A549 (cell line): ENCODE results near the gene IGLL1.

ENCODE experiments used
- HDAC2 ChIP-seq: fragments of 200-600 bp; sonication (generic); IDR thresholded peaks from 2 replicates; pipeline ENCODE4 v1.6.1; 2016
- MYC ChIP-seq: IDR thresholded peaks from 2 replicates; pipeline ENCODE4 v1.6.1; 2012; ENCODE audit warnings: mild to moderate bottlenecking, inconsistent platforms, low read length, improper control_type of control experiment, borderline replicate concordance
- PHF8 ChIP-seq: fragments of 200-600 bp; sonication (generic); IDR thresholded peaks from 2 replicates; pipeline ENCODE4 v1.6.1; 2016; ENCODE audit warnings: low read depth, mild to moderate bottlenecking, antibody characterized with exemption, moderate library complexity, borderline replicate concordance
- POLR2A ChIP-seq: IDR thresholded peaks from 2 replicates; pipeline ENCODE4 v1.6.1; 2012; ENCODE audit warnings: mild to moderate bottlenecking, low read length
- RFX5 ChIP-seq: fragments of 450-650 bp; IDR thresholded peaks from 2 replicates; pipeline ENCODE4 v1.7.1; 2014; ENCODE audit warnings: antibody characterized with exemption, mild to moderate bottlenecking, moderate library complexity
- TF ChIP-seq, protein P1 (sequence below): fragments of 200-600 bp; sonication (generic); IDR thresholded peaks from 2 replicates; pipeline ENCODE4 v1.6.1; 2016; ENCODE audit warnings: antibody characterized with exemption, mild to moderate bottlenecking, moderate library complexity
- TF ChIP-seq, protein P2 (sequence below): fragments of >200 bp; sonication (Bioruptor Twin); formaldehyde crosslinking; IDR thresholded peaks from 3 replicates; pipeline ENCODE4 v1.5.1; 2016

DNA sequence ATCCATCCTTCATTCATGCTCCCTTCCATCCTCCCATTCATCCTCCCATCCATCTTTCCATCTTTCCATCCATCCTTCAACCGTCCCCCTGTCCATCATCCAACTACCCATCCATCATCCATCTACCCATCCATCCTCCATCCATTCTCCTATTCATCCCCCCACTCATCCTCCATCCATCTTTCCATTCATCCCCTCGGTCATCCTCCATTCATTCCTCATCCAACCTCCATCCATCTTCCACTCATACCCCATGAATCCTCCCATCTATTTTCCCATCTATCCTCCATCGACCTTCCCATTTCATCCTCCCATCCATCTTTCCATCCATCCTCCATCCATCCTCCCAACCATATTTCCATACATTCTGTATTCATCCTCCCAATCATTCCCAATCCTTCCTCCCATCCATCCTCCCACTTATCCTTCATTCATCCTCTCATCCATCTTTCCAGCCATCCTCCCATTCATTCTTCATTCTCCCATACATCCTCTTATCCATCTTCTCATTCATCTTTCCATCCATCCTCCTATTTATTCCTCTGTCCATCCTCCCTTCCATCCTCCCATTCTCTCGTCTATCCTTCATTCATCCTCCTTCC lies 29.9 kb downstream of the IGLL1 start:
- TF ChIP-seq, protein P1, sequence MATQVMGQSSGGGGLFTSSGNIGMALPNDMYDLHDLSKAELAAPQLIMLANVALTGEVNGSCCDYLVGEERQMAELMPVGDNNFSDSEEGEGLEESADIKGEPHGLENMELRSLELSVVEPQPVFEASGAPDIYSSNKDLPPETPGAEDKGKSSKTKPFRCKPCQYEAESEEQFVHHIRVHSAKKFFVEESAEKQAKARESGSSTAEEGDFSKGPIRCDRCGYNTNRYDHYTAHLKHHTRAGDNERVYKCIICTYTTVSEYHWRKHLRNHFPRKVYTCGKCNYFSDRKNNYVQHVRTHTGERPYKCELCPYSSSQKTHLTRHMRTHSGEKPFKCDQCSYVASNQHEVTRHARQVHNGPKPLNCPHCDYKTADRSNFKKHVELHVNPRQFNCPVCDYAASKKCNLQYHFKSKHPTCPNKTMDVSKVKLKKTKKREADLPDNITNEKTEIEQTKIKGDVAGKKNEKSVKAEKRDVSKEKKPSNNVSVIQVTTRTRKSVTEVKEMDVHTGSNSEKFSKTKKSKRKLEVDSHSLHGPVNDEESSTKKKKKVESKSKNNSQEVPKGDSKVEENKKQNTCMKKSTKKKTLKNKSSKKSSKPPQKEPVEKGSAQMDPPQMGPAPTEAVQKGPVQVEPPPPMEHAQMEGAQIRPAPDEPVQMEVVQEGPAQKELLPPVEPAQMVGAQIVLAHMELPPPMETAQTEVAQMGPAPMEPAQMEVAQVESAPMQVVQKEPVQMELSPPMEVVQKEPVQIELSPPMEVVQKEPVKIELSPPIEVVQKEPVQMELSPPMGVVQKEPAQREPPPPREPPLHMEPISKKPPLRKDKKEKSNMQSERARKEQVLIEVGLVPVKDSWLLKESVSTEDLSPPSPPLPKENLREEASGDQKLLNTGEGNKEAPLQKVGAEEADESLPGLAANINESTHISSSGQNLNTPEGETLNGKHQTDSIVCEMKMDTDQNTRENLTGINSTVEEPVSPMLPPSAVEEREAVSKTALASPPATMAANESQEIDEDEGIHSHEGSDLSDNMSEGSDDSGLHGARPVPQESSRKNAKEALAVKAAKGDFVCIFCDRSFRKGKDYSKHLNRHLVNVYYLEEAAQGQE, result no peak
- TF ChIP-seq, protein P2, sequence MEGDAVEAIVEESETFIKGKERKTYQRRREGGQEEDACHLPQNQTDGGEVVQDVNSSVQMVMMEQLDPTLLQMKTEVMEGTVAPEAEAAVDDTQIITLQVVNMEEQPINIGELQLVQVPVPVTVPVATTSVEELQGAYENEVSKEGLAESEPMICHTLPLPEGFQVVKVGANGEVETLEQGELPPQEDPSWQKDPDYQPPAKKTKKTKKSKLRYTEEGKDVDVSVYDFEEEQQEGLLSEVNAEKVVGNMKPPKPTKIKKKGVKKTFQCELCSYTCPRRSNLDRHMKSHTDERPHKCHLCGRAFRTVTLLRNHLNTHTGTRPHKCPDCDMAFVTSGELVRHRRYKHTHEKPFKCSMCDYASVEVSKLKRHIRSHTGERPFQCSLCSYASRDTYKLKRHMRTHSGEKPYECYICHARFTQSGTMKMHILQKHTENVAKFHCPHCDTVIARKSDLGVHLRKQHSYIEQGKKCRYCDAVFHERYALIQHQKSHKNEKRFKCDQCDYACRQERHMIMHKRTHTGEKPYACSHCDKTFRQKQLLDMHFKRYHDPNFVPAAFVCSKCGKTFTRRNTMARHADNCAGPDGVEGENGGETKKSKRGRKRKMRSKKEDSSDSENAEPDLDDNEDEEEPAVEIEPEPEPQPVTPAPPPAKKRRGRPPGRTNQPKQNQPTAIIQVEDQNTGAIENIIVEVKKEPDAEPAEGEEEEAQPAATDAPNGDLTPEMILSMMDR, result no peak
- TF ChIP-seq POLR2A (no peak), PHF8 (no peak), RFX5 (no peak), MYC (no peak), HDAC2 (no peak)
